ENCODE data around the gene BACH2.

Gene BACH2

GRCh38 chr6:89936177-89936576 is 360.5 kb downstream of the BACH2 start:
- FAIRE-seq (no peak), DNase-seq (ENCODE audit: insufficient read length) (no peak)
- TF ChIP-seq TAF1 (IDR thresholded peaks at IDR 0.05; ENCODE audit: borderline replicate concordance, low read depth, low read length) (no peak), POLR2AphosphoS5 (IDR thresholded peaks at IDR 0.05; ENCODE audit: low read depth, low read length) (no peak), POLR2A (IDR thresholded peaks at IDR 0.05; ENCODE audit: low read depth, low read length) (no peak)

- DNase-seq (ENCODE audit: insufficient read length) (no peak), FAIRE-seq (no peak)
These were observed 361.8 kb downstream of the BACH2 start for GRCh38 chr6:89934685-89935366.

GRCh38 chr6:89932245-89932802 is 364.3 kb downstream of the BACH2 start:
- FAIRE-seq (no peak), DNase-seq (ENCODE audit: insufficient read length) (no peak)
- TF ChIP-seq POLR2A (IDR thresholded peaks at IDR 0.05; ENCODE audit: low read depth, low read length) (no peak), POLR2AphosphoS5 (IDR thresholded peaks at IDR 0.05; ENCODE audit: low read depth, low read length) (no peak), TAF1 (IDR thresholded peaks at IDR 0.05; ENCODE audit: borderline replicate concordance, low read depth, low read length) (no peak)

More at GRCh38 chr6:89934685-89935366, 361.8 kb downstream of the BACH2 start:
- TF ChIP-seq POLR2A (IDR thresholded peaks at IDR 0.05; ENCODE audit: low read depth, low read length), result no peak
- no peak for TF ChIP-seq TAF1 (IDR thresholded peaks at IDR 0.05; ENCODE audit: borderline replicate concordance, low read depth, low read length)
- no peak for TF ChIP-seq POLR2AphosphoS5 (IDR thresholded peaks at IDR 0.05; ENCODE audit: low read depth, low read length)

- no peak for FAIRE-seq
- no peak for DNase-seq (ENCODE audit: insufficient read length)
- TF ChIP-seq TAF1 (IDR thresholded peaks at IDR 0.05; ENCODE audit: borderline replicate concordance, low read depth, low read length) (no peak), POLR2A (IDR thresholded peaks at IDR 0.05; ENCODE audit: low read depth, low read length) (no peak), POLR2AphosphoS5 (IDR thresholded peaks at IDR 0.05; ENCODE audit: low read depth, low read length) (no peak)
These were observed 365.9 kb downstream of the BACH2 start for GRCh38 chr6:89930789-89931188.

DNA sequence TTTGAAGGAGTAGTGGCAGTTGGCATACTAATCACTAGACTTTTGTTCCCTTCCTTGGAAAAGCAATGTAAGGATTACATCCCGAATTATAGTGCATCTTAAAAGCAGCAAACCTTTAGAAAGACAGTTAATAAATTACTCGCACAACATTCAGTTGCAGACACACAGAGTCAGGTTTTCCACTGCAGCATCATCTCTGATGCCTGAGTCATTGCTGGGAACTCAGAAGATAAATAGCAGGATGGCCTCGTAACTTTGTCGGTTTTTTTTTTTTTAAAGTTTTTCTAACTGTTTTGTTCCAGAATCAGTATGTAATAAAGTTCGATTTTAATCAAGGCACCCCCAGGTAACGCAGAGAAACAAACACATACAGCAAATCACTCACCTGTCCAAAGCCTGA is 368.0 kb downstream of the BACH2 start:
- DNase-seq (ENCODE audit: insufficient read length), result no peak
- no peak for TF ChIP-seq POLR2A (IDR thresholded peaks at IDR 0.05; ENCODE audit: low read depth, low read length)
- TF ChIP-seq POLR2AphosphoS5 (IDR thresholded peaks at IDR 0.05; ENCODE audit: low read depth, low read length), result no peak
- TF ChIP-seq TAF1 (IDR thresholded peaks at IDR 0.05; ENCODE audit: borderline replicate concordance, low read depth, low read length), result no peak
- no peak for FAIRE-seq

GRCh38 chr6:89927791-89928550 is 368.7 kb downstream of the BACH2 start:
- DNase-seq (ENCODE audit: insufficient read length) (no peak), FAIRE-seq (no peak)
- TF ChIP-seq TAF1 (IDR thresholded peaks at IDR 0.05; ENCODE audit: borderline replicate concordance, low read depth, low read length) (no peak), POLR2AphosphoS5 (IDR thresholded peaks at IDR 0.05; ENCODE audit: low read depth, low read length) (no peak), POLR2A (IDR thresholded peaks at IDR 0.05; ENCODE audit: low read depth, low read length) (no peak)

- no peak for DNase-seq (ENCODE audit: insufficient read length)
- TF ChIP-seq TAF1 (IDR thresholded peaks at IDR 0.05; ENCODE audit: borderline replicate concordance, low read depth, low read length) (no peak), POLR2A (IDR thresholded peaks at IDR 0.05; ENCODE audit: low read depth, low read length) (no peak), POLR2AphosphoS5 (IDR thresholded peaks at IDR 0.05; ENCODE audit: low read depth, low read length) (no peak)
- no peak for FAIRE-seq
These were observed 369.4 kb downstream of the BACH2 start for GRCh38 chr6:89927264-89927663.

- FAIRE-seq, result no peak
- TF ChIP-seq POLR2A (IDR thresholded peaks at IDR 0.05; ENCODE audit: low read depth, low read length), result no peak
- TF ChIP-seq POLR2AphosphoS5 (IDR thresholded peaks at IDR 0.05; ENCODE audit: low read depth, low read length), result no peak
- TF ChIP-seq TAF1 (IDR thresholded peaks at IDR 0.05; ENCODE audit: borderline replicate concordance, low read depth, low read length), result no peak
- no peak for DNase-seq (ENCODE audit: insufficient read length)
These were observed 370.8 kb downstream of the BACH2 start for GRCh38 chr6:89925826-89926225.

DNA sequence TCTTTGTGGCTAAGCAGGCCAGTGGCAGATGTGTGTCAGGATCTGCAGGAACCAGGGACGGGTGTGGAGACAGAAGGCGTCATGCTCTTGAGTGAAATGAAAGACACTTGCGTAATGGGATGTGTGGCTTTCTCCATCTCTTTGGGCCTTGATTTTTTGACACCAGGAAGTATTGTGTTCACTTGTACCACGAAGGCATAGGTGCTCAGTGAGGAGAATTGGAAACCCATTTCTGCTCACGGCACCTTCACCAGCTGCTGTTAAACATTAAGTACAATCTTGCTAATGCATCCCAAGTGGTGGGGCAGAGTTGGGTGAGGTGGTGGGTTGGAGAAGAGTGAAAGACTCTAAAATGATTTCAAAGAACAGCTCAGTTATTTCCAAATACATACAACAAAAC is 372.4 kb downstream of the BACH2 start:
- FAIRE-seq (no peak), DNase-seq (ENCODE audit: insufficient read length) (no peak)
- TF ChIP-seq POLR2A (IDR thresholded peaks at IDR 0.05; ENCODE audit: low read depth, low read length), result no peak
- no peak for TF ChIP-seq POLR2AphosphoS5 (IDR thresholded peaks at IDR 0.05; ENCODE audit: low read depth, low read length)
- no peak for TF ChIP-seq TAF1 (IDR thresholded peaks at IDR 0.05; ENCODE audit: borderline replicate concordance, low read depth, low read length)

GRCh38 chr6:89921691-89922090 is 375.0 kb downstream of the BACH2 start:
- FAIRE-seq (no peak), DNase-seq (ENCODE audit: insufficient read length) (no peak)
- no peak for TF ChIP-seq POLR2AphosphoS5 (IDR thresholded peaks at IDR 0.05; ENCODE audit: low read depth, low read length)

DNA sequence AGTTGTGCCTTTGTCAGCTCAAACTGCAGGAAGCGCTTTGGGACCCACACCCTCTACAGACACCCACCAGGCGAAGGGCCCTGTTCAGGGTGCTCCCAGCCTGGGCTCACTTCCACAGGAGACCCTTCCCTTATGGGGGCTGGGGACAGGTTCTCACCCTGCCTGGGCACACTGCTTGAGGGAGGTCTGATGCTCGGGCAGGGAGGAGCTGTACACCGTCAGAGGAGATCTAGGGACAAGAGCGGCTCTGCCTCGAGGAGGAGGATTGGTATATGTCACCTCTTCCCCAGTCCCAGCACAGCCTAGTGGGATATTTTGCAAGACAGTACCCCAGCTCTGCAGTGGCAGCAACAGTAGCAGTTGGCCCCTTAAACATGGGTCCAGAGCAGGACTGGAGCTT is 375.4 kb downstream of the BACH2 start:
- DNase-seq (ENCODE audit: insufficient read length), result no peak
- no peak for TF ChIP-seq POLR2A (IDR thresholded peaks at IDR 0.05; ENCODE audit: low read depth, low read length)
- no peak for TF ChIP-seq TAF1 (IDR thresholded peaks at IDR 0.05; ENCODE audit: borderline replicate concordance, low read depth, low read length)
- TF ChIP-seq POLR2AphosphoS5 (IDR thresholded peaks at IDR 0.05; ENCODE audit: low read depth, low read length), result no peak

More for the DNA sequence above, 375.4 kb downstream of the BACH2 start:
- no peak for FAIRE-seq

Measured in GM12892 (cell line).